ENCODE data around the gene ARMCX2.
A peak's percentile ranks its signal among the peaks of the same experiment; 100 is the strongest.

The ARMCX2 gene

DNA sequence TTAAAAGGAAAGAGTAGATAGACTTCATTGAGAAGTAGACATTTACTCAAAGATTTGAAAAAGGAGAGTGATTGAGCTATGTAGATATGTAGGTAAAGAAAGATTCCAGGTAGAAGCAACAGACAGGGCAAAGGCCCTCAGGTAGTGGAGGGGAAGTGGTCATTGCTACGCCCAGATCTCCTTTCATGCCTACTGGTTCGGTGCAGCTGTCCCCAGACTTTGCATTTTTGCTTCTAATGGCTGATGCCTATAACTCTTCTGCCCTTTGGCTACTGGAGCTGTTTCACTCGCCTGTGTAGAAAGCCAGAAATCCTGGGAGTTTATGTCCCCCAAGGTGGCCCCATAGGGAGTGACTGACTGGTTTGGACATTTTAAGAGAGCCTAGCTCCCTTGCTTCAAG, 16.9 kb upstream of the ARMCX2 start:
- Histone ChIP-seq H3K4me3 (ENCODE audit: low read length, poor library complexity, severe bottlenecking) (no peak overlapping the region), H3K36me3 (ENCODE audit: insufficient read depth, low read length) (no peaks in the 10 kb centered on the region), H3K4me1 (ENCODE audit: insufficient read depth, low read length, poor library complexity, severe bottlenecking) (no peaks in the 10 kb centered on the region), H3K27me3 (ENCODE audit: insufficient read depth, low read length, poor library complexity, severe bottlenecking) (no peaks in the 10 kb centered on the region), H4K20me1 (ENCODE audit: insufficient read depth, low read length, poor library complexity, severe bottlenecking) (no peaks in the 10 kb centered on the region), H3F3A (ENCODE audit: low read depth) (no peaks in the 10 kb centered on the region), H3K9me3 (ENCODE audit: insufficient read depth, low read depth, low read length) (no peaks in the 10 kb centered on the region), H3K9ac (ENCODE audit: low read depth, low read length, poor library complexity, severe bottlenecking) (no peak overlapping the region), H2AFZ (ENCODE audit: low read length) (no peak overlapping the region), H3K9me2 (replicated peaks; ENCODE audit: low read depth, low read length) (no peaks in the 10 kb centered on the region), H3K79me2 (ENCODE audit: insufficient read depth, low read length) (no peaks in the 10 kb centered on the region), H3K4me2 (ENCODE audit: low read depth, low read length, poor library complexity, severe bottlenecking) (no peak overlapping the region)
- TF ChIP-seq EZH2phosphoT487 (IDR thresholded peaks at IDR 0.05; ENCODE audit: borderline replicate concordance): no peak
- TF ChIP-seq, protein P1, sequence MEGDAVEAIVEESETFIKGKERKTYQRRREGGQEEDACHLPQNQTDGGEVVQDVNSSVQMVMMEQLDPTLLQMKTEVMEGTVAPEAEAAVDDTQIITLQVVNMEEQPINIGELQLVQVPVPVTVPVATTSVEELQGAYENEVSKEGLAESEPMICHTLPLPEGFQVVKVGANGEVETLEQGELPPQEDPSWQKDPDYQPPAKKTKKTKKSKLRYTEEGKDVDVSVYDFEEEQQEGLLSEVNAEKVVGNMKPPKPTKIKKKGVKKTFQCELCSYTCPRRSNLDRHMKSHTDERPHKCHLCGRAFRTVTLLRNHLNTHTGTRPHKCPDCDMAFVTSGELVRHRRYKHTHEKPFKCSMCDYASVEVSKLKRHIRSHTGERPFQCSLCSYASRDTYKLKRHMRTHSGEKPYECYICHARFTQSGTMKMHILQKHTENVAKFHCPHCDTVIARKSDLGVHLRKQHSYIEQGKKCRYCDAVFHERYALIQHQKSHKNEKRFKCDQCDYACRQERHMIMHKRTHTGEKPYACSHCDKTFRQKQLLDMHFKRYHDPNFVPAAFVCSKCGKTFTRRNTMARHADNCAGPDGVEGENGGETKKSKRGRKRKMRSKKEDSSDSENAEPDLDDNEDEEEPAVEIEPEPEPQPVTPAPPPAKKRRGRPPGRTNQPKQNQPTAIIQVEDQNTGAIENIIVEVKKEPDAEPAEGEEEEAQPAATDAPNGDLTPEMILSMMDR (conservative IDR thresholded peaks at IDR 0.05; ENCODE audit: low read length): no peak

DNA sequence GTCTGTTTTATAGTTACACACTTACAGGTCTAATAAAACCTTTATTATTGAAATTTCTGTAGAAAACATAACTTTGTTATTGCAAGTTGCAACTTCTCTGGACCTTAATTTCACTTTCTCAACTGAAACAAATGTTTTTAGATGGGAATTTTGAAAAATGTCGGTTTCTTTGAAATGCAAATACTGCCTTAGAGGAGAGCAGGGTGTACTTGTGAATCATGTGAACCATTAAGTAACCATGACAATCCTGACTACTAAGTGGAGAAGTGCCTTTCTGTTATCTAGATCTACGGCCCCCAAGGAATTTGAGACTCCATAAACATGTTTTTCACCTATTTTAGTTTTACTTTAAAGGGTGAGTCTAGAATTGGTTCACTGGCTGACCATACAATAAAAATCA, 8.5 kb upstream of the ARMCX2 start:
- Histone ChIP-seq H3K9me3 (ENCODE audit: insufficient read depth, low read depth, low read length) (no peaks in the 10 kb centered on the region), H3K4me3 (ENCODE audit: low read length, poor library complexity, severe bottlenecking) (no peak overlapping the region), H3K9me2 (replicated peaks; ENCODE audit: low read depth, low read length) (no peaks in the 10 kb centered on the region), H3K36me3 (ENCODE audit: insufficient read depth, low read length) (no peaks in the 10 kb centered on the region), H4K20me1 (ENCODE audit: insufficient read depth, low read length, poor library complexity, severe bottlenecking) (no peaks in the 10 kb centered on the region), H3K27me3 (ENCODE audit: insufficient read depth, low read length, poor library complexity, severe bottlenecking) (no peaks in the 10 kb centered on the region), H2AFZ (ENCODE audit: low read length) (no peak overlapping the region), H3K4me2 (ENCODE audit: low read depth, low read length, poor library complexity, severe bottlenecking) (no peak overlapping the region), H3F3A (ENCODE audit: low read depth) (no peaks in the 10 kb centered on the region), H3K9ac (ENCODE audit: low read depth, low read length, poor library complexity, severe bottlenecking) (no peak overlapping the region), H3K79me2 (ENCODE audit: insufficient read depth, low read length) (no peaks in the 10 kb centered on the region), H3K4me1 (ENCODE audit: insufficient read depth, low read length, poor library complexity, severe bottlenecking) (no peaks in the 10 kb centered on the region)
- TF ChIP-seq, protein P1 (conservative IDR thresholded peaks at IDR 0.05; ENCODE audit: low read length): no peak
- TF ChIP-seq EZH2phosphoT487 (IDR thresholded peaks at IDR 0.05; ENCODE audit: borderline replicate concordance): no peak

DNA sequence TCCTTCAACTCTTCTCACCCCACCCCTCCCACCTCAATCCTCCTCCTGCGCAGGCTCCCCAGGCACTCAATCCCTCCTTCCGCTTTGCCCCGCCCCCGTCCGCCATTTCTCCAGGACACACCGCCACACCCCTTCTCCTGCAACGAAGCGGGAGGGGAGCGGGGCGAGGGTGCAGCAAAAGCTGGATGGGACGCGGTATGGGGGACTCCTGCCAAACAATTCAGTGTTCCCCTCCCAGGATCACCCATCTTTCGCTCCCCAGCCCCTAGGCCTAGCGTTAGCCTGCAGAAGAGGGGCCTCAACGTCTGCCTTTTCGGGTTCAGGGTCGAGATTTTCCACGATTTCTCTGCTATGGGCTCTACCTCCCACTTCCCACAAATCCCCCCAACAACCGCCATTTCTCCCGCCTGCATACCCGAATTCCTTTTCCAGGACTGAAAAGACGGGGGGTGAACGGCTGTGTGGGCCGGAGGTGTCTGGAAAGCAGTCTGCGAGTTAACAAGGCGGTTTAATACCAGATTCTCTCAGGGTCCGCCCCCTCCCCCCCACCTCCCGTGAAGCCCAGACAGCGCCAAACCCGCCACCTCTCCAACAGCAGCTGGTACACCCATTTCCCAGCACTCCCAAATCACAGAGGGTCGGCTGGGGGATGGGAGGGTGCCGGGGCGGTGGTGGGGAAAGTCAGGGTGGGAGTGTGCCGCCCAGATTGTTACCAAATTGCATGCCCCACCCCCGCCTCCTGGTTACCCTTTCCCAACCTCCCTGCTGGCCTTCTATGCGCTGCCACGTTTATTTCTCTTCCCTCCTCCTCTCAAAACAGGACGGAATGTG, 774 bp downstream of the ARMCX2 start:
- Histone ChIP-seq H3K27me3 (ENCODE audit: insufficient read depth, low read length, poor library complexity, severe bottlenecking) (peaks cover 7% of the 10 kb centered on the region), H3K4me2 (ENCODE audit: low read depth, low read length, poor library complexity, severe bottlenecking) (peak overlapping the region; percentile 73), H3K9me2 (replicated peaks; ENCODE audit: low read depth, low read length) (no peaks in the 10 kb centered on the region), H3K4me1 (ENCODE audit: insufficient read depth, low read length, poor library complexity, severe bottlenecking) (no peaks in the 10 kb centered on the region), H3K9ac (ENCODE audit: low read depth, low read length, poor library complexity, severe bottlenecking) (peak overlapping the region; percentile 70), H3F3A (ENCODE audit: low read depth) (no peaks in the 10 kb centered on the region), H4K20me1 (ENCODE audit: insufficient read depth, low read length, poor library complexity, severe bottlenecking) (no peaks in the 10 kb centered on the region), H2AFZ (ENCODE audit: low read length) (peak overlapping the region; percentile 93), H3K9me3 (ENCODE audit: insufficient read depth, low read depth, low read length) (no peaks in the 10 kb centered on the region), H3K36me3 (ENCODE audit: insufficient read depth, low read length) (no peaks in the 10 kb centered on the region), H3K4me3 (ENCODE audit: low read length, poor library complexity, severe bottlenecking) (peak overlapping the region; percentile 80), H3K79me2 (ENCODE audit: insufficient read depth, low read length) (no peaks in the 10 kb centered on the region)
- TF ChIP-seq EZH2phosphoT487 (IDR thresholded peaks at IDR 0.05; ENCODE audit: borderline replicate concordance): no peak
- TF ChIP-seq, protein P1 (conservative IDR thresholded peaks at IDR 0.05; ENCODE audit: low read length): no peak

Data from Loucy (cell line).